Measurements from ENCODE around the gene TMEM26.

DNA sequence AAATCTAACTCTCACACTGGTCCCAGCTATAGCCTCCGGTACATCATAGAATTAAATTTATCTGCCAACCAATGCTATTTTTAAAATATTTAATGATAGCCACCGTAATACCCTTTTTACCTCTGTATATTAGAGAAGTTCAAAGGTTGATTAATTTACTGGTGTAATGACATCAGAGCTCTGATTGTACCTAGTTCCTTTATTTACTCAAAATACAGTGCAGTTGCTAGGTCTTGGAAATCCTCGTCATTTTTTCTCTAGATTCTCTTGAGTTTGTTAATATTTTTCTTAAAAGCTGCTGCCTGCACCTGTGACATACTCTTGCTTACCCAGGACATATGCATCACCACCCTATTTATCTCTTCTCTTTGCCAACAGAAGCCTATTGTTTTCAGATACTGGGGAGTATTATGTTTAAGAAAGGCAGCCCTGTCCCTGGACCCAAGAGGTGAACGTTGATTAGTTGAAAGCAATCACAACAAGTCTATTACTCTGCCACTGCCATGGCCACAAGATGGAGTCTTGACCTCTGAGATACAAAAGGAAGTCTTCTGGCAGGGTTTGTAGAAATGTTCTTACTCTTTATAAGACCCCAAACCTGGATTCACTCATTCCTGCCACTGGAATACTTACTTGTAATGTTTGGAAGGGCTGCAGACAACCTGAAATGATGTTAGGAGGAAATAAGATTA lies 25.6 kb upstream of the TMEM26 start:
- no peak for TF ChIP-seq SETDB1 (IDR thresholded peaks at IDR 0.05; ENCODE audit: insufficient read length, low read length)
- TF ChIP-seq ZNF175 (tag by site-specific recombination; IDR thresholded peaks at IDR 0.05) = no peak
- TF ChIP-seq, protein P1, sequence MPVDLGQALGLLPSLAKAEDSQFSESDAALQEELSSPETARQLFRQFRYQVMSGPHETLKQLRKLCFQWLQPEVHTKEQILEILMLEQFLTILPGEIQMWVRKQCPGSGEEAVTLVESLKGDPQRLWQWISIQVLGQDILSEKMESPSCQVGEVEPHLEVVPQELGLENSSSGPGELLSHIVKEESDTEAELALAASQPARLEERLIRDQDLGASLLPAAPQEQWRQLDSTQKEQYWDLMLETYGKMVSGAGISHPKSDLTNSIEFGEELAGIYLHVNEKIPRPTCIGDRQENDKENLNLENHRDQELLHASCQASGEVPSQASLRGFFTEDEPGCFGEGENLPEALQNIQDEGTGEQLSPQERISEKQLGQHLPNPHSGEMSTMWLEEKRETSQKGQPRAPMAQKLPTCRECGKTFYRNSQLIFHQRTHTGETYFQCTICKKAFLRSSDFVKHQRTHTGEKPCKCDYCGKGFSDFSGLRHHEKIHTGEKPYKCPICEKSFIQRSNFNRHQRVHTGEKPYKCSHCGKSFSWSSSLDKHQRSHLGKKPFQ (tag by site-specific recombination; IDR thresholded peaks at IDR 0.05) = no peak
- TF ChIP-seq, protein P2, sequence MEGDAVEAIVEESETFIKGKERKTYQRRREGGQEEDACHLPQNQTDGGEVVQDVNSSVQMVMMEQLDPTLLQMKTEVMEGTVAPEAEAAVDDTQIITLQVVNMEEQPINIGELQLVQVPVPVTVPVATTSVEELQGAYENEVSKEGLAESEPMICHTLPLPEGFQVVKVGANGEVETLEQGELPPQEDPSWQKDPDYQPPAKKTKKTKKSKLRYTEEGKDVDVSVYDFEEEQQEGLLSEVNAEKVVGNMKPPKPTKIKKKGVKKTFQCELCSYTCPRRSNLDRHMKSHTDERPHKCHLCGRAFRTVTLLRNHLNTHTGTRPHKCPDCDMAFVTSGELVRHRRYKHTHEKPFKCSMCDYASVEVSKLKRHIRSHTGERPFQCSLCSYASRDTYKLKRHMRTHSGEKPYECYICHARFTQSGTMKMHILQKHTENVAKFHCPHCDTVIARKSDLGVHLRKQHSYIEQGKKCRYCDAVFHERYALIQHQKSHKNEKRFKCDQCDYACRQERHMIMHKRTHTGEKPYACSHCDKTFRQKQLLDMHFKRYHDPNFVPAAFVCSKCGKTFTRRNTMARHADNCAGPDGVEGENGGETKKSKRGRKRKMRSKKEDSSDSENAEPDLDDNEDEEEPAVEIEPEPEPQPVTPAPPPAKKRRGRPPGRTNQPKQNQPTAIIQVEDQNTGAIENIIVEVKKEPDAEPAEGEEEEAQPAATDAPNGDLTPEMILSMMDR (tag by site-specific recombination; IDR thresholded peaks at IDR 0.05) = no peak
- no peak for TF ChIP-seq KLF10 (tag by site-specific recombination; IDR thresholded peaks at IDR 0.05)
- TF ChIP-seq MYNN (tag by site-specific recombination; IDR thresholded peaks at IDR 0.05; ENCODE audit: borderline replicate concordance) = no peak
- no peak for TF ChIP-seq ZNF391 (tag by site-specific recombination; IDR thresholded peaks at IDR 0.05; ENCODE audit: borderline replicate concordance, low read depth)
